ENCODE data around the gene TSPEAR. TPM values are rescaled to one million over a fixed set of nuclear protein-coding genes. Genes with fewer than 3 reads are reported as not detected.
"Not testable (repeated sequence)": the region's sequence is repeated elsewhere in the genome, so short reads cannot be mapped to it uniquely, and the experiment has no call there.

TSPEAR gene
- total RNA-seq, 1 donor from 2014 or later: 0.34 TPM

DNA sequence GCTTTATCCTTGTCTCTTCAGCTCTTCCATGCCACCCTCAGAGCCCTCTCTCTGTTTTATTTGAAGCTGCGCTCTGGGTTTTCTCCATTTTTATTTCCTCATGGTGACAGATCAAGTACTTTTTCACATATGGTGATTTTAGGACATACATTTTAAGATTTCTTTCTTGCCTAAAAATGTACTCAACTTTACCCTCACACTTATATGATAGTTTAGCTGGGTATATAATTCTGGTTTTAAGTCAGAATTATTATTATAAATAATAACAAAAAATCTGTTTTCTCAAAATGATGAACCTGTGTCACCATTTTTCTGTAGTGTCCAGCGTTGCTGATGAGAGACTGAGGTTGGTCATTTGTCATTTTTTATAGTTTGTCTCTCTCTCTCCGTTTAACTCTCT is 130.2 kb downstream of the TSPEAR start:
- Mint-ChIP-seq H3K36me3 (no peaks in the 10 kb centered on the region), H3K4me1 (ENCODE audit: unreplicated experiment) (peaks cover 6% of the 10 kb centered on the region), H3K27ac (no peak overlapping the region), H3K9me3 (no peaks in the 10 kb centered on the region), H3K27me3 (peaks cover 18% of the 10 kb centered on the region), H3K4me3 (no peak overlapping the region)
- TF ChIP-seq, protein P1, sequence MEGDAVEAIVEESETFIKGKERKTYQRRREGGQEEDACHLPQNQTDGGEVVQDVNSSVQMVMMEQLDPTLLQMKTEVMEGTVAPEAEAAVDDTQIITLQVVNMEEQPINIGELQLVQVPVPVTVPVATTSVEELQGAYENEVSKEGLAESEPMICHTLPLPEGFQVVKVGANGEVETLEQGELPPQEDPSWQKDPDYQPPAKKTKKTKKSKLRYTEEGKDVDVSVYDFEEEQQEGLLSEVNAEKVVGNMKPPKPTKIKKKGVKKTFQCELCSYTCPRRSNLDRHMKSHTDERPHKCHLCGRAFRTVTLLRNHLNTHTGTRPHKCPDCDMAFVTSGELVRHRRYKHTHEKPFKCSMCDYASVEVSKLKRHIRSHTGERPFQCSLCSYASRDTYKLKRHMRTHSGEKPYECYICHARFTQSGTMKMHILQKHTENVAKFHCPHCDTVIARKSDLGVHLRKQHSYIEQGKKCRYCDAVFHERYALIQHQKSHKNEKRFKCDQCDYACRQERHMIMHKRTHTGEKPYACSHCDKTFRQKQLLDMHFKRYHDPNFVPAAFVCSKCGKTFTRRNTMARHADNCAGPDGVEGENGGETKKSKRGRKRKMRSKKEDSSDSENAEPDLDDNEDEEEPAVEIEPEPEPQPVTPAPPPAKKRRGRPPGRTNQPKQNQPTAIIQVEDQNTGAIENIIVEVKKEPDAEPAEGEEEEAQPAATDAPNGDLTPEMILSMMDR (conservative IDR thresholded peaks at IDR 0.05): no peak
- DNase-seq (ENCODE audit: extremely low spot score, unreplicated experiment): no peak

DNA sequence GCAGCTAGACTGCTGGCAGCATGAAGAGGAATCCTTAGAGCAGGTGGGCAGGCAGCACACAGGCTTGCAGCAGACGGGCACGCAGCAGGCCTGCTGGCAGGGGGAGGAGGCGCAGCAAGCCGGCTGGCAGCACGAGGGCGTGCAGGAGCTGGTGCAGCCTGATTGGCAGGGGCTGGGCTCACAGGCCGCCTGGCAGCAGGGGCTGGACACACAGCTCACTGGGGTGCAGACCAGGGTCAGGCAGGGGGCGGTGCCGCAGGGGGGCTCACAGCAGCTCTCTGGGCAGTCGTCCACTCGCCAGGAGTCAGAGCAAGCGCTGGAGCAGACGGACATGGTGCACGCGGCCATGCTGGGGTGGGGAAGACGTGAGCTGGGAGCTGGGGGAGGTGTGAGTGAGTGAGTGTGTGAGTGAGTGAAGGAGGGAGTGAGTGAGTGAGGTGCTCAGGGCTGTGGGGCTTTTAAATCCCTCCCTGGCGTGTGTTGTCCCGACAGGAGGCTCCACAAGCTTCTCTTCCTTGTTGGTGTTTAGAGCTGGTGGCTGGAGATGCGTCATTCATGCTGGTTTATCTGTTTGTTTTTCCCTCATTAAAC is 131.0 kb downstream of the TSPEAR start, which contains the start of gene KRTAP10-5:
Gene KRTAP10-5, minus strand, starts transcription at position 374 of the 591 bp plus-strand sequence. Its CDS starts 26 bp downstream, at position 348.
- not testable (repeated sequence) for DNase-seq (ENCODE audit: extremely low spot score, unreplicated experiment); H3K27ac Mint-ChIP-seq; H3K9me3 Mint-ChIP-seq; H3K4me1 Mint-ChIP-seq (ENCODE audit: unreplicated experiment); H3K36me3 Mint-ChIP-seq; H3K4me3 Mint-ChIP-seq
- peaks cover 15% of the 10 kb centered on the region for H3K27me3 Mint-ChIP-seq

DNA sequence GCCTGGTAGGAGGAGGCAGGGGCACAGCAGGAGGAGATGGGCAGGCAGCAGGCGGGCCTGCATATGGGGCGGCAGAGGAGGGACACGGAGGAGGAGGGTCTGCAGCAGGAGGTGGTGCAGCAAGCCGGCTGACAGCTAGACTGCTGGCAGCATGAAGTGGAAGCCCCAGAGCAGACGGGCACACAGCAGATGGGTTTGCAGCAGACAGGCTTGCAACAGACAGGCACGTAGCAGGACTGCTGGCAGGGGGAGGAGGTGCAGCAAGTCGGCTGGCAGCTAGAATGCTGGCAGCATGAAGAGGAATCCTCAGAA is 131.6 kb downstream of the TSPEAR start:
- Mint-ChIP-seq H3K36me3 (no peaks in the 10 kb centered on the region), H3K4me3 (no peak overlapping the region), H3K4me1 (ENCODE audit: unreplicated experiment) (peaks cover 6% of the 10 kb centered on the region), H3K27ac (no peak overlapping the region), H3K9me3 (no peaks in the 10 kb centered on the region), H3K27me3 (peaks cover 11% of the 10 kb centered on the region)
- no peak for DNase-seq (ENCODE audit: extremely low spot score, unreplicated experiment)
- TF ChIP-seq, protein P1 (conservative IDR thresholded peaks at IDR 0.05): no peak

DNA sequence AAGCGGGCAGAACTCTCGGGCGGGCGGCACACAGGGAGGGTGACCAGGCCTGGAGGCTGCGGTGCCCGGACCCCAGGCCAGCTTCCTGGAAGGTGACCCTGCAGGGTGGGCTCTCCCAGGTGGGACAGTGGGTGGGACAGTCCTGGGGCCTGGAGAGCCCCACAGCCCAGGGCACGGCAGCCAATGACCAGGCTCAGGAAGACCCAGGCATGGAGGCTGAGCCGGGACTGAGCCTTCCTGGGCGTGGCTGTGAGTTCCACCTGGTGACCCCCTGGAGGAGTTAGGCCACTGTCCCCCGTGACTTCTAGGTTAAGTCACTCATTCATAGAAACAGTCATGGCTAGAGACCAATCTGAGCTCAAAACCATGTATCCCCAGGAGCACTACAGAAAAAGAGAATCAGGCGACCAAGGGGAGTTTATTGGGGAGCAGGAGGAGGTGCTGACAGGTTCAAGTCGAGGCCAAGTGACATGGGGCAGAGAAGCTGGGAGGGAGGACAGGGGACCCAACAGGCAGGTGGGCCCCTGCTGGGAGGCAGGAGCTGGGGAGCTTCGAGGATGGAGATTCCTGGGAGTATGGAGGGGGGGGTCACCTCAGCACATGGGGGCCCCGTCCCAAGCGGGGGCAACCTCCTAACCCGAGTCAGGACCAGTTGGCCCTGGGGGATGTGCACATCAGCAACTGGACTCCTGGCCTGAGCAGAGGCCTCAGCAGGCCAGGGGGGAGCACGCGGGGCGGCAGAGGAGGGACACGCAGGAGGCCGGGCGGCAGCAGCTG is 132.1 kb downstream of the TSPEAR start:
- Mint-ChIP-seq H3K27ac (no peak overlapping the region), H3K36me3 (no peaks in the 10 kb centered on the region), H3K4me3 (no peak overlapping the region), H3K9me3 (no peaks in the 10 kb centered on the region), H3K4me1 (ENCODE audit: unreplicated experiment) (peaks cover 6% of the 10 kb centered on the region), H3K27me3 (peaks cover 11% of the 10 kb centered on the region)
- TF ChIP-seq, protein P1 (conservative IDR thresholded peaks at IDR 0.05): no peak
- no peak for DNase-seq (ENCODE audit: extremely low spot score, unreplicated experiment)

DNA sequence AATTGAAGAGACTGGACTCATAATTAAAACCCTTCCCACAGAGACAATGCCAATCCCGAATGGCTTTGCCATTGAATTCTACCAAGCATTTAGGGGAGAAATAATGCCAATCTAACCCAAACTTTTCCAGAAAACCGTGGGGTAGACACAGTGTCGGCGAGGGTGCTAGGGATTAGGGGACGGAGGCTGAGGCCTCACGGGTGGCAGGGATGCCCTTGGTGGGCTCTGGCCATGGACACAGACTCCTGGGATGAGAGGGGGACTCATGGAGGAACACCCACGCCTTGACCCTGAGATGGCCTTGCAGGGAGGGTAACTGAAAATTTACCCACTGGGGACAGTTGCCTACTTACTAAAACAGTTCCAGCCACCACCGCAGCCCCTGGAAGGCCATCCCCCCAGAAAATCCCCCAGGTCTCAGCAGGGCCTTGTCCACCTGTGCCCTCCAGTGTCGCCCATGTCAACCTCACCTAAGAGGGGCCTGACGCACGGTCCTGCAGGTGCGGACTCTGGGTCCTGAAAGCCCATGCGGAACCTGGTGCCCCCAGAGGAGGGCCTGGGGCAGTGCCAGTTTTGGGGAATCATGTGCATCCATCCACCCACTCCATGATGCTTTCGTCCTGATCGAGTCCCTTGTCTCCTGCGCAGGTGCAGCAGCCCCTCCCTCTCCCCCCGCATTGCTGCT is 132.9 kb downstream of the TSPEAR start:
- H3K27me3 Mint-ChIP-seq: peaks cover 8% of the 10 kb centered on the region
- TF ChIP-seq, protein P1 (conservative IDR thresholded peaks at IDR 0.05): no peak
- no peak overlapping the region for H3K27ac Mint-ChIP-seq
- H3K36me3 Mint-ChIP-seq: no peaks in the 10 kb centered on the region
- no peaks in the 10 kb centered on the region for H3K9me3 Mint-ChIP-seq
- H3K4me1 Mint-ChIP-seq (ENCODE audit: unreplicated experiment): peaks cover 6% of the 10 kb centered on the region
- H3K4me3 Mint-ChIP-seq: no peak overlapping the region
- DNase-seq (ENCODE audit: extremely low spot score, unreplicated experiment): no peak

DNA sequence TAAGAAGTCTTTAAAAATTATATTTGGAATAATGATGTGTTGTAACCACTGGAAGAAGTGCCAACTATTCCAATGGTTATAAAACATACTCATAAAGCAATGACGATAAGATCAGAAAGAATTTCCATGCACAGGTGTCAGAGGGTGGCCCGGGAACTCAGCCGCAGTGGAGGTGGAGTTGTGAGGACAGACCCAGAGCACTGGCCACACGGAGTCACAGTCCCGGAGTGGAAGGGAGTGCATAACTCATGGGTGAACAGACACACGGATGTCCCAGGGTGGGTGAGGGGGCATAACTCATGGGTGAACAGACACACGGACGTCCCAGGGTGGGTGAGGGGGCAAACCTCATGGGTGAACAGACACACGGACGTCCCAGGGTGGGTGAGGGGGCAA is 135.3 kb downstream of the TSPEAR start:
- H3K4me1 Mint-ChIP-seq (ENCODE audit: unreplicated experiment): no peaks in the 10 kb centered on the region
- peaks cover 3% of the 10 kb centered on the region for H3K27me3 Mint-ChIP-seq
- H3K9me3 Mint-ChIP-seq: peaks cover 5% of the 10 kb centered on the region
- no peak for DNase-seq (ENCODE audit: extremely low spot score, unreplicated experiment)
- TF ChIP-seq, protein P1 (conservative IDR thresholded peaks at IDR 0.05): no peak
- H3K36me3 Mint-ChIP-seq: no peaks in the 10 kb centered on the region
- no peak overlapping the region for H3K27ac Mint-ChIP-seq
- no peak overlapping the region for H3K4me3 Mint-ChIP-seq

Data from type B pancreatic cell (in vitro differentiated cells).